ENCODE data around the gene DDX41. TPM values are rescaled to one million over a fixed set of nuclear protein-coding genes. Genes with fewer than 3 reads are reported as not detected.
A peak's percentile ranks its signal among the peaks of the same experiment; 100 is the strongest.
"Not testable (repeated sequence)": the region's sequence is repeated elsewhere in the genome, so short reads cannot be mapped to it uniquely, and the experiment has no call there.

The DDX41 gene
- total and polyA plus RNA-seq, 5 experiments from 2014 or later, result 29.0 to 86.4 (median 54.4) TPM

DNA sequence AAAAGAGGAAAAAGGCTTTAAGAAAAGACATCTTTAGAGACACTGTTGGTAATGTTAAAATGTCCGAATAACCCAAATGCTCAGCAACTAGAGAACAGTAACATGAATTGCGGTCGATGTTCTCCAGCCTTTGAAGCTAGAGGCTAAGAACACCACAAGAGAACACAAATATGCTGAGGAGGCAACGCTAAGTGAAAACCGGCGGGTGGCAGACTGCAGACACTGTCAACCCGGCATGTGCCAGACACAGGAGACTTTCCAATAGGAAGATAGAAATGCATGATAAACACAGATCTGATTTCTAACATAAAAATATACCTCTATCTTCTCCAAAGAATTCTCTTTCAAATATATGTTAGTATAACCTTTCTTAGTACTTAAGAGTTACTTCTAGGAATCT is 18.4 kb upstream of the DDX41 start:
- DNase-seq (no peak), ATAC-seq (no peak)
- H3K9me3 Mint-ChIP-seq, result no peaks in the 10 kb centered on the region
- POLR2A ChIA-PET, result no interaction called here
- peak overlapping the region in 1 of 10 donors; percentile 39 for H3K27ac Mint-ChIP-seq
- H3K27me3 Mint-ChIP-seq, result no peaks in the 10 kb centered on the region
- H3K4me1 Mint-ChIP-seq, result peaks cover 0 to 12% (median 4%) of the 10 kb centered on the region in 4 donors
- peaks cover 0 to 72% (median 4%) of the 10 kb centered on the region in 3 donors for H3K36me3 Mint-ChIP-seq
- no peak overlapping the region for H3K4me3 Mint-ChIP-seq

DNA sequence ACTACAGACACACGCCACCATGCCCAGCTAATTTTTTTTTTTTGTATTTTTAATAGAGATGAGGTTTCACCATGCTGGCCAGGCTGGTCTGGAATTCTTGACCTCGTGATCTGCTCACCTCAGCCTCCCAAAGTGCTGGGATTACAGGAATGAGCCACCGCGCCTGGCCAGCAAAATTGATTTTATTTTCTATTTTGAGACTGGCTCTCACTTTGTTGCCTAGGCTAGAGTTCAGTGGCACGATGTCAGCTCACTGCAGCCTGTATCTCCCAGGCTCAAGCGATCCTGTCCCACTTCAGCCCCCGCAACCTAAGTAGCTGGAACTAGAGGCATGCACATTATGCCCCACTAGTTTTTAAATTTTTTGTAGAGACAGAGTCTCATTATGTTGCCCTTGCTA is 17.7 kb upstream of the DDX41 start:
- H3K27me3 Mint-ChIP-seq, H3K4me3 Mint-ChIP-seq, H3K27ac Mint-ChIP-seq, DNase-seq, ATAC-seq, H3K9me3 Mint-ChIP-seq: not testable (repeated sequence)
- H3K36me3 Mint-ChIP-seq, result peaks cover 0 to 71% (median 4%) of the 10 kb centered on the region in 3 donors
- POLR2A ChIA-PET, result interaction anchor here (0.6 kb wide), 1 partner anchor 149 kb away, joined by 3 read pairs; no protein-coding TSS in a partner anchor
- peaks cover 0 to 13% (median 3%) of the 10 kb centered on the region in 4 donors for H3K4me1 Mint-ChIP-seq

DNA sequence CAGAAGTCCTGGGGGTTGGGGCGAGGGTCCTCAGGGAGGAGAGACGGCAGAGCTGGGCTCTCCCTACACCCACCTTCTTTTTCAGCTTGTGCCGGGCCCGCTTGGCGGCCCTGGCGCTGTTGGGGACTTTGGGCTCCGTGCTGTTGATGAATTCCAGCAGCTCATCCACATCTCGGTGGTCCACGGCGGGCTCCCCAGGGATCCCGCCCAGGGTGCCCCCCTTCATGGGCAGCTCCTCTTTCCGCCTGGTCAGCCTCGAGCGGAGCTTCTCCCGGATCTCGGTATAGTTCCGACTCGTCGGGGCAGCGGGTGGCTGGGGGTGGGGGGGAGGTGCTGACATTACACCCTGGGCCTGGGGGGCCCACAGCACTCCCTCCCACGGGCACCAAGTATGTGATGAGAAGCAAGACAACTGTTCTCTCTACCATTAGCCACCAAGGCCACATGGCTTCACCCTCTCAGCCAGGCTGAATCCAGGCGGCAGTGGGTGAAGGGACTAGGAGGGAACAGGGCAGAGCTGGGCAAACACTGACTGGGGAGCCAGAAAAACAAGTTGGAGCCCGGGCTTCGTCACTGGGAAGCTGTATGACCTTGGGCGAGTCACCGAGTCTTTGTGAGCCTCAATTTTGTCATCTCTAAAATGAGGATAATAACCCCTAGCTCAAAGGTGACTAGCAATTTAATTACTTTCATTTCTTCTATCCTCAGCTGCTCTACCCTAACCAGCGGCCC is 14.6 kb upstream of the DDX41 start:
- H3K9me3 Mint-ChIP-seq, result no peaks in the 10 kb centered on the region
- H3K27me3 Mint-ChIP-seq, result no peaks in the 10 kb centered on the region
- H3K4me1 Mint-ChIP-seq, result peaks cover 0 to 8% (median 1%) of the 10 kb centered on the region in 4 donors
- H3K36me3 Mint-ChIP-seq, result peaks cover 0 to 46% (median 4%) of the 10 kb centered on the region in 3 donors
- POLR2A ChIA-PET, result interaction anchor here (0.7 kb wide), 1 partner anchor 97 kb away, joined by 6 read pairs; no protein-coding TSS in a partner anchor
- H3K27ac Mint-ChIP-seq, result no peak overlapping the region
- ATAC-seq (no peak), DNase-seq (no peak)
- no peak overlapping the region for H3K4me3 Mint-ChIP-seq

DNA sequence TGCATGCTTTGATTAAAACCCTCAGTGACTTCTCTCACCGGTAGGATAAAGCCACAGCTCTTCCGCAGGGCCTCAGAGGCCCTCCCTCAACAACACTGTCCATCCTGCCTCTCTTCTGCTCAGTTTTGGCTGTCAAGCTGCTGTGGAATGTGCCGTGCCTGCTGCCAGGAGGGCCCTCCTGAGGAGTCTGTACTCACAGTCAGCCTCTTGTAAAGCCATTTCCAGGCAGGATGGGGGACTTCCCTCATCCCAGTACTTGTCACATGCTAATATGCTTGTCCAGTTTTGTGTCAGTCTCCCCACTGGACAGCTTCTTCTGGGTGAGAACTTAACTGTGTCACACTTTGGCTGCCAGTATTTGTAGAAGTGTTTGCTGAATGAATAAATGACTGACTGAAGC is 13.9 kb upstream of the DDX41 start:
- Mint-ChIP-seq H3K4me3 (no peak overlapping the region), H3K9me3 (no peaks in the 10 kb centered on the region), H3K4me1 (peaks cover 0 to 9% (median 1%) of the 10 kb centered on the region in 4 donors), H3K27me3 (no peaks in the 10 kb centered on the region), H3K27ac (peak overlapping the region in 3 of 10 donors; percentile 46 to 90 (median 74)), H3K36me3 (peaks cover 0 to 42% (median 4%) of the 10 kb centered on the region in 3 donors)
- POLR2A ChIA-PET, result interaction anchor here (0.7 kb wide), 1 partner anchor 96 kb away, joined by 6 read pairs; no protein-coding TSS in a partner anchor
- ATAC-seq (no peak), DNase-seq (no peak)

DNA sequence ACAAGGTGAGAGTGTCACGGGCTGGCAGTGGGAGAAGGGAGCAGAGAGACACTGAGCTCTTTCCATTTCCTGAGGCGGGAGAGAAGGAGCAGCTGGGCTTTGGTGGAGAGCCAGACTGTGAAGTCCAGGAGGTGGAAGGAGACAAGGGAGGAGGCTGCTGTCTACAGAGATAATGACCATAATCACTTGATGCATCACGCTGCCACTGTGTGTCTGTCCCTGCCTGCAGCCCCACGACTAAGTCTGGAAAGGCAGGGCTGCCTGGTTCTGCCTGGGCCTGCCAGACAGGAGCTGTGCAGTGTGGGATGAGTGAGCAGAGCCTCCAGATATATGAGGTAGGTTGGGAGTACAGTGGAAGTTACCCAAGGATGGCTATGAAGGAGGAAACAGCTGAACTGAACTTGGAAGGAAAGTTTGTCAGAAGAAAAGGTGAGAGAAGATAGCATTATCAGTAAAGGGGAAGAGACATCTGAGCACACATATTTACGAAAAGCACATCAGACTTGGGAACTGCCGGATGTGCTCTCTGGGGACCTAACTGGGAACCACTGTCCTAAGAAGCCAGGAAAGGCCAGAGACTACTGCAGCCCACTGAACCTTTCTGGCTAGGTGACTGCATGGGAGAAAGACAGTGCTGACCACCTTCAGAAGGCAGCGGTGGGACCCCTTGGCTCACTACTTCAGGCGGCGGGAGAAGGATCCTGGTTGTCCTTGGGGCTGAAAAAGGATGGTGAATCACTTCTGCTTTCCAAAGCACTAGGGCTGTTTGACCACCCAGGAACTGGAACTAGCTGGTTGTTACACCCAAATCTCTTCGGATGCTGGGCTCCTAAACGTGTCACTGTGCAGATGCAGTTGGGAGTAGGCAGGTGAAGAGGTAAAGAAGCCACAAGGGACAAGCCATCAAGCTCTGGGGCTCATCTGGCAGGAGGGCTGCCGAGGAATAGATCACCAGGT is 12.8 kb upstream of the DDX41 start:
- Mint-ChIP-seq H3K27me3 (no peaks in the 10 kb centered on the region), H3K36me3 (peaks cover 0 to 38% (median 4%) of the 10 kb centered on the region in 3 donors), H3K27ac (peak overlapping the region in 2 of 10 donors; percentile 38 to 89), H3K4me1 (peaks cover 0 to 11% (median 1%) of the 10 kb centered on the region in 4 donors), H3K4me3 (no peak overlapping the region), H3K9me3 (no peaks in the 10 kb centered on the region)
- no peak for ATAC-seq
- DNase-seq, result no peak
- POLR2A ChIA-PET, result interaction anchor here (0.6 kb wide), 1 partner anchor 563 kb away, joined by 5 read pairs; no protein-coding TSS in a partner anchor

DNA sequence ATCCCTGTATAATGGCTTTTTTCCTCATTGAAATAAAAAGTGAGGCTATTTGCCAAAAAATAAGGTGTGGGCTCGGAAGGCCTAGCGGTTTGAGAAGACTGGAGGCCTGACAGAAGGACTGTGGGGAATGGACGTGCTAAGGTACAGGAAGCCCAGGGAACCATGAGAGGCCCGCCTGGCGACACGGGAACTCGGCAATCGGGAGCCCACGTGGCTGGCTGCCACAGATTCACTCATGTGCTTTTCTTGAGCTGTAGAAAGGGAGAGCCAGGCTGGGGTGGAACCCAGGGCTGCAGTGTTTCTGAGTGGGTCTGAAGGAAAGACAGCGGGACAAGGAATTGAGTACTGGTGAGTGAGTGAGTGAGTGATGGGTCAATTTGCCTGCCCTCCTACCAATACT is 11.9 kb upstream of the DDX41 start:
- Mint-ChIP-seq H3K4me3 (no peak overlapping the region), H3K36me3 (peaks cover 0 to 37% (median 4%) of the 10 kb centered on the region in 3 donors), H3K27ac (no peak overlapping the region), H3K9me3 (no peaks in the 10 kb centered on the region), H3K27me3 (no peaks in the 10 kb centered on the region), H3K4me1 (peaks cover 0 to 8% (median 0%) of the 10 kb centered on the region in 4 donors)
- ATAC-seq, result no peak
- DNase-seq, result no peak
- POLR2A ChIA-PET, result no interaction called here

DNA sequence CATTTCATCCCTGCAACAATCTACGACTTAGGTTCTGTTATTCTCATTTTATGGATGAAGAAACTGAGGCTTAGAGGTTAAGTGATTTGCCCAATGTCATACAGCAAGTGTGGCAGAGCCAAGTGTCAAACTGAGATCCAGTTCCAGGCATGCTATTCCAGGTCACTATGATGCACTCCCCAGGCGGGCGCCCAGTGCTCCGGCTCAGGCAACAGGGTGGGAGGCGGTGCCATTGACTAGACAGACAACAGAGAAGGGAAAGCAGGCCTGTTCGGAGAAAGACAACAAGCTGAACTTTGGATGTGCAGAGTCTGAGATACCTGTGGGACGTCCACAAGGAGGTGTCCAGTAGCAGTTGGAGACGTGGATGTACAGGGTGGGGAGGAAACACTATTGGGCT is 10.8 kb upstream of the DDX41 start:
- no peaks in the 10 kb centered on the region for H3K9me3 Mint-ChIP-seq
- peaks cover 0 to 30% (median 4%) of the 10 kb centered on the region in 3 donors for H3K36me3 Mint-ChIP-seq
- DNase-seq (no peak), ATAC-seq (no peak)
- H3K27ac Mint-ChIP-seq, result no peak overlapping the region
- POLR2A ChIA-PET, result no interaction called here
- peaks cover 0 to 8% (median 0%) of the 10 kb centered on the region in 4 donors for H3K4me1 Mint-ChIP-seq
- H3K27me3 Mint-ChIP-seq, result no peaks in the 10 kb centered on the region
- H3K4me3 Mint-ChIP-seq, result no peak overlapping the region

DNA sequence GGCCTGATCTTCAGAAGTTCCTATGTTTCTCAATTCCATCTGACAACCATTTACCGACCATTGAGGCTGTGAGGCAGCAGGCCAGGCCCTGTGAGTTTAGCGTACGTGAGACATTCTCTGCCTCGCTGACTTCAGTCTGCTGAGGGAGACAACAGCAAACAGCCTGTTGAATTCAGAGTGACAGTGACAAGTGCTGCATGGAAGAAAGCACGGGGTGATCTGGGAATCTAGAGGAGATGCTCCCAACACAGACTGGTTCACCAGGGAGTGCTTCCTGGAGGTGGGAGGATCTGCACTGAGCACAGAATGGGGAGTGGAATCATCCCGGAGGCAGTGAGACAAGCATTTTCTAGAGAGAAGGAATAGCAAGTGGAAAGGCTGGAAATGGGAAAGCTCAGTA is 10.0 kb upstream of the DDX41 start:
- H3K4me3 Mint-ChIP-seq, result no peak overlapping the region
- H3K9me3 Mint-ChIP-seq, result no peaks in the 10 kb centered on the region
- H3K36me3 Mint-ChIP-seq, result peaks cover 0 to 24% (median under 1%) of the 10 kb centered on the region in 3 donors
- DNase-seq, result no peak
- POLR2A ChIA-PET, result no interaction called here
- no peak overlapping the region for H3K27ac Mint-ChIP-seq
- no peaks in the 10 kb centered on the region for H3K27me3 Mint-ChIP-seq
- peaks cover 1 to 6% (median 2%) of the 10 kb centered on the region in 4 donors for H3K4me1 Mint-ChIP-seq
- ATAC-seq, result no peak

DNA sequence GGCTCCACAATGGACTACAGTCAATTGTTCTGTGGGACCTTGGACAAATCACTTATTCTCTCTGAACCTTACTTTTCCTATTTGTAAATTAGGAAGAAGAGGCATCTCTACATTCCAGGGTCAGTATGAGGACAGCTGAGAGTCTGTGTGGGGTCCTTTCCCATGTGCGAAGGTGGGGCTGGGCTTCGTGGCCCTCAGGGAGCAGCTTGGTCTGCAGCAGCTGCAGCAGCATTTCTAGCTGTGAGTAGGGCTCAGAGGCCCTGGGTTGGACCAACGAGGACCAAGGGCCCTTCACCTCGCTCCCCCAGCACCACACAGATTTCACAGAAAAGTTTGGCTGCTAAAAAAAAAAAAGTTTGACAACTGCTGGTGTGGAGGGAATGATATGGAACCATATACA is 9.4 kb upstream of the DDX41 start:
- no peaks in the 10 kb centered on the region for H3K27me3 Mint-ChIP-seq
- no peaks in the 10 kb centered on the region for H3K9me3 Mint-ChIP-seq
- POLR2A ChIA-PET, result no interaction called here
- no peak overlapping the region for H3K27ac Mint-ChIP-seq
- peaks cover 0 to 29% (median 0%) of the 10 kb centered on the region in 3 donors for H3K36me3 Mint-ChIP-seq
- ATAC-seq (no peak), DNase-seq (no peak)
- H3K4me1 Mint-ChIP-seq, result peaks cover 7 to 12% (median 8%) of the 10 kb centered on the region in 4 donors
- H3K4me3 Mint-ChIP-seq, result no peak overlapping the region

DNA sequence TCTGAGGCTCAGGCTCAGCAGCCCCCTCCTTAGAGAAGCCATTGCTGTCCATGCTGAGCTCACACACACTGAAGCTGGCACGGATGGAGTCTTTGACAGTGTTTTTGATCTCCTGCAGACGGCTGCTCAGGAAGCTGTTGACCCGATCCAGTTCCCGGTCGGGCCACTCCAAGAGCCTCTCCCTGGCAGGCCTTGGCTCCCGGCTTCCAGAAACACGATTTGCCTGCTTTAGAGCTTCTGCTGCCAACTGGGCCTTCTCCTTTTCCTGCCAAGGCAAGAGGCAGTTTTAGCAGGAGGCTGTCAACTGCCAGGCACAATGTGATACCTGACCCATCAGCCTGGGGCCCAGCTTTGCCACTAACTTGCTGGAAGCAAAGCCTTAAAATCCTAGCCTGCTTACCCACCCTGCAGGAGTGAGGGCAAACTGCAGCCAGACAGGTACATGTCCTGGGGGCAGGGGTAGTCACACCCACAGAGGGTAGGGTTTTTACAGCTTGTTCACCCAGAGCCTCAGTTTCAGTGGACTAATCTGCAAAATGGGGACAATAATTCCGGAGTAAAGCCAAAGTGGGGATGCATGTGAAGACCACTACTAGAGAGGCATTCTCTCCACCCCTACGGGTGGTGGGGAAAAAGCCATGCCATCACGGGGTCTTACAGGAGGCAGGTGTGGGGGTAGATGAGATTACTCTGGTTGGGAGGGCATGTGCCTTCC is 8.3 kb upstream of the DDX41 start:
- POLR2A ChIA-PET, result interaction anchor here (1.0 to 1.2 kb wide), 3 partner anchors 9 to 26 kb away, joined by 3 to 4 read pairs (median 4); partner anchors contain the start of gene DDX41
- Mint-ChIP-seq H3K4me1 (peaks cover 17 to 18% (median 18%) of the 10 kb centered on the region in 4 donors), H3K36me3 (peaks cover 0 to 22% (median 0%) of the 10 kb centered on the region in 3 donors), H3K4me3 (no peak overlapping the region), H3K27ac (peak overlapping the region in 3 of 10 donors; percentile 19 to 53 (median 36)), H3K9me3 (no peaks in the 10 kb centered on the region), H3K27me3 (no peaks in the 10 kb centered on the region)
- ATAC-seq (no peak), DNase-seq (no peak)

DNA sequence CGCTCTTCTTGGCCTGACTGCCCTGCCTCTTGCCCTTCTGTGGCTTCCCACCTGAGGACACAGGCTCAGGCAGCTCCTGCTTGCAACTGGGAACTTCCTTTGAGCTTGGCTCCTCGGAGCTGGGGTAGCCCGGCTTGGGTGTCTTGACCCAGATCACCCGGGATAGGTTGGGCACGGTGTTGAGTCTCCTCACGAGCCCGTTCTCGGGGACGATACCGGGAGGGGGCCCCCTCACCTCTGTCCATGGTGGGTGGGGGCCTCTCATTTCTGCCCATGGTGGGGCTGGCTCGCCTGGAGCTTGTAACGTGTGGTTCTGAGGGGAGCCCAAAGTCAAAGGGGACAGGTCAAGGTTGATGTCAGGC is 7.8 kb upstream of the DDX41 start:
- DNase-seq, result peak in 1 of 10 donors; percentile 60

More for the DNA sequence above, 7.8 kb upstream of the DDX41 start:
- POLR2A ChIA-PET, result interaction anchor here (1.2 kb wide), 2 partner anchors 8 to 14 kb away, joined by 4 read pairs; partner anchors contain the start of gene DDX41
- Mint-ChIP-seq H3K9me3 (no peaks in the 10 kb centered on the region), H3K4me3 (no peak overlapping the region), H3K4me1 (peaks cover 17 to 24% (median 23%) of the 10 kb centered on the region in 4 donors), H3K27me3 (no peaks in the 10 kb centered on the region), H3K27ac (no peak overlapping the region), H3K36me3 (peaks cover 0 to 25% (median 0%) of the 10 kb centered on the region in 3 donors)
- ATAC-seq, result no peak

Measured in naive thymus-derived CD8-positive, alpha-beta T cell (primary cell).